ENCODE data around the gene SLC32A1.

- TF ChIP-seq CTCF (IDR thresholded peaks at IDR 0.05) = no peak
- TF ChIP-seq POLR2A (IDR thresholded peaks at IDR 0.05) = no peak
Measured at GRCh38 chr20:38726804-38727606, 2.7 kb downstream of the SLC32A1 start.
